ENCODE data around the gene GAB4. TPM values are rescaled to one million over a fixed set of nuclear protein-coding genes. Genes with fewer than 3 reads are reported as not detected.

The GAB4 gene
- total and polyA plus RNA-seq, 8 donors = not detected

DNA sequence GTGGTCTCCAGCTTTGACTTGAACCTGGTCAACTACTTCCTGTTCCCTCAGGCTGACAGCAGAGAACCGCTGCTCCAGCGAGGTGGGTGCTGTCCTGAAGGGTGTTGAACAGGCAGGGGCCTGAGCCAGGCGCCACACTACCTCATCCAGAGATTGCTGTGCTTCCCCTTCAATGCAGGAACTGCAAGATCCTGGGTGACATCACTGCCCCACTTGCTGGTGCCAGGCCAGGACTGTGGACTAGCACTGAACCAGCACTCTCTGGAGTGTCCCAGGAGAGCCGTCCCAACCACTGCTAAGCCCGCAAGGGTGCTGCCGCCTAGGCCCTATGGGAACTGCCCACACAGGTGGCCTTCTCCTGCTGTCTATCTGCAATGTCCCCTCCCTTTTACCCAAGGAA is 51.7 kb downstream of the GAB4 start:
- H3K4me1 ChIP-seq = no peaks in the 10 kb centered on the region
- H3K27me3 ChIP-seq = no peaks in the 10 kb centered on the region
- H3K27ac ChIP-seq = no peak overlapping the region
- intact Hi-C loops (cut with DNase I; ENCODE audit: low total_unique reads) = no loop called here
- TF ChIP-seq EP300 (IDR thresholded peaks at IDR 0.05) = no peak
- no peak for TF ChIP-seq POLR2AphosphoS5 (IDR thresholded peaks at IDR 0.05)
- TF ChIP-seq CTCF (IDR thresholded peaks at IDR 0.05) = no peak
- no peak for TF ChIP-seq POLR2A (IDR thresholded peaks at IDR 0.05)
- no peaks in the 10 kb centered on the region for H3K36me3 ChIP-seq
- no peak for DNase-seq
- H3K9me3 ChIP-seq = no peaks in the 10 kb centered on the region
- WGBS, 5 donors = 34 to 100% (median 78%) methylated on average over 1 to 6 of the region's 6 CpGs
- H3K4me3 ChIP-seq = no peak overlapping the region

DNA sequence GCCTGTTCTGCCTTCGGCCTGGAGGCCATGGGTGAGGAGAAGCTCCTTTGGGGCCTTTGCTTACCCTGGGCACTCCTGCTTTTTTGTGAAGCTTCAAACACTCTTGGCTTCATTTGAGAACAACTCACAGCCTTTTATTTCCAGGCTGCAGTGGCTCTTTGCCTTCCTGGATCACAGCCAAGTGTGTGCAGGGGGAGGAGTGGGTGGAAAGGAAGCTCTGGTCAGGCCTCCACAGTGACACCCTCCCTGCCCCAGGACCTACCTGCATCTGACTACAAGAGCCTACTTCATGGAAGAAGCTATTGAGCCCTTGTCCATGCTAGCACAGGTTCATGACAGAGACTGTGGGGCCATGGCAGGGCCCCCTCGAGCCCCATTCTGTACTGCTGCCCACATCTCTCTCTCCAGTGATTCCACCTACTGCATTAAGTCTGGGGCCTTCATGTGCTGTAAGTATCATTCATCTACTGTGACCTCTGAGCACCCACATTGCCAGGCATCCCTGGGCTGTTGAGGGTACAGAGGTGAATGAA is 52.3 kb downstream of the GAB4 start:
- TF ChIP-seq CTCF (IDR thresholded peaks at IDR 0.05) (no peak), POLR2A (IDR thresholded peaks at IDR 0.05) (no peak), EP300 (IDR thresholded peaks at IDR 0.05) (no peak), POLR2AphosphoS5 (IDR thresholded peaks at IDR 0.05) (no peak)
- H3K36me3 ChIP-seq = no peaks in the 10 kb centered on the region
- H3K9me3 ChIP-seq = no peaks in the 10 kb centered on the region
- no peaks in the 10 kb centered on the region for H3K4me1 ChIP-seq
- intact Hi-C loops (cut with DNase I; ENCODE audit: low total_unique reads) = no loop called here
- H3K4me3 ChIP-seq = no peak overlapping the region
- WGBS, 5 donors = 25 to 40% (median 36%) methylated on average over 2 of the region's 2 CpGs
- DNase-seq = peak in 1 of 2 donors; percentile 75
- no peaks in the 10 kb centered on the region for H3K27me3 ChIP-seq
- H3K27ac ChIP-seq = no peak overlapping the region

DNA sequence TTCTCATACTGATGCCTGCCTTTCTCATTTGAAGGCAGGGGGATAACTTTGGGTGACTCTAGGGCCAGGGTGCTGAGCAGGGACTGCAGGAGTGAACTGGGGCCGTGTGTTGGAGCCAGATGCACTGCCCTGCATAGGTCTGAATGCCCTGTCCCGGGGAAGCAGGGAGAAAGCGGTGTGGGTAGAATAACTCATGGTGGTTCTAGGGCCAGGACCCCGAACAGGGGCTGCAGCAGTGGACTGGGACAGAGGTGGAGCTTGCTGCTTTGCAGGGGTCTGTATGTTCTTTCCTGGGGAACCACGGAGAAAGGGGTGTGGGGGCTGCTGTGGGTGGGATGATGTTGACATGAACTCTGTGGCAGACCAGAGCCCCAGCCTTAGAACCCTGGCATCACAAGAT is 52.9 kb downstream of the GAB4 start:
- Histone ChIP-seq H3K27ac (no peak overlapping the region), H3K9me3 (no peaks in the 10 kb centered on the region), H3K4me3 (no peak overlapping the region), H3K36me3 (no peaks in the 10 kb centered on the region), H3K27me3 (no peaks in the 10 kb centered on the region), H3K4me1 (no peaks in the 10 kb centered on the region)
- no peak for DNase-seq
- intact Hi-C loops (cut with DNase I; ENCODE audit: low total_unique reads) = no loop called here
- WGBS, 5 donors = 60 to 70% (median 67%) methylated on average over 5 of the region's 5 CpGs; no CpG with 5 or more reads in 1 of the 5 donors
- no peak for TF ChIP-seq POLR2AphosphoS5 (IDR thresholded peaks at IDR 0.05)

DNA sequence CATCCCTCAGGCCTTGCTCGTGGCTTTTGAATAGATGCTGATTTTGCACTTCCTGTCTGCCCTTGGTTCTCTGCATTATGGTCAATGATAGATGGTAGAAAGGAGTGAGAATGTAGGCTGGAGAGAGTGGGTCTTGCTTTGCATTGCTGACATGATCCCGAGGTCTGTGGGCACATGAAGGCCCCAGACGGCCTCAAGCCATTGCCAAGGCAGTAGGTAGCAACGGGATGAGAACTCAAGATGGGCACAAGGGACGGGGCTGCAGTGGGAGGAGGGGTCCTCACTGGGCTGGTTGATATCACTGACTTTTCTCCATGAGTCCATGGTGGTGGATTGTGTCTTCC is 54.0 kb downstream of the GAB4 start:
- Histone ChIP-seq H3K36me3 (no peaks in the 10 kb centered on the region), H3K27ac (no peak overlapping the region), H3K9me3 (no peaks in the 10 kb centered on the region), H3K4me3 (no peak overlapping the region), H3K27me3 (no peaks in the 10 kb centered on the region), H3K4me1 (no peaks in the 10 kb centered on the region)
- intact Hi-C loops (cut with DNase I; ENCODE audit: low total_unique reads) = no loop called here
- no peak for TF ChIP-seq CTCF (IDR thresholded peaks at IDR 0.05)
- WGBS, 5 donors = 74 to 88% (median 83%) methylated on average over 3 to 5 of the region's 5 CpGs
- no peak for DNase-seq

DNA sequence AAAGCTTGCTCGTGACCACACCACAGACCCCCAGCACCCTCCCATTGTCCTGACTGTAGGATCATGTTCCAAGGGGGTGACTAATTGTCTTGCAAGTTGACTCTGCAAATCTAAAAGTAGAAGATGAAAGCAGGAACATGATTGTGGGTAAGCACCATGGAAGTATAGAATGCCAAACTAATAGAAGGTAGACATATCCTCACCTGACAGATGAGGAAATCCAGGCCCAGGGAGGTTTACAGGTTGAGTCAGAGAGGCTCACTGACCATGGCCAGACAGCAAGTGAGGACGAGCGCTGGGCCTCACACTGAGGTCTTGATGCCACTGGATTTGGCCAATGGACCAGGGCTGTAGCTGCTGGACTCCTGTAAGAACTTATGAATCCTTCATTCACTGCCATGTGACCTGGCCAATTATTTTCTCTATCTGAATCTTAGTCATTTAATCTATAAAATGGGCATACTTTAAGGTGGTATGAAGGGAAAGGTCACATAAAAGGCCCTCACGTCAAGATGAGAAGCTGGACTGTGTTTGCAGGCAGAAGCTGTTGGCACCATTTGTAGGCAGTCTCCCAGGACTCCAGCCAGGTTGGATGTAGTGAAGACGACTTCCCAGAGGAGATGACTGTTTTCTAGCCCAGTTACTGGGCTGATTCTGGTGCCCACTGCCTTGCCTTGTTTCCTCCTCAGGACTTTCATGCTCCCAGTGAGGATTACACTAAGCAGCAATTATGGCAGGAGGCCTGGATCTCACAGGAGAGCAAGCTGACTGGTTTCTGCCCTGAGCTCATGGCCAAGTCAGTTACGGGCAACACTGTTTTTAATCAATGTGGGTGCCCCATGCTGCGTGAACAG is 54.6 kb downstream of the GAB4 start:
- Histone ChIP-seq H3K4me1 (no peaks in the 10 kb centered on the region), H3K4me3 (no peak overlapping the region), H3K36me3 (no peaks in the 10 kb centered on the region), H3K9me3 (no peaks in the 10 kb centered on the region), H3K27me3 (no peaks in the 10 kb centered on the region), H3K27ac (no peak overlapping the region)
- WGBS, 5 donors = 72 to 85% (median 81%) methylated on average over 7 of the region's 7 CpGs
- DNase-seq = no peak
- intact Hi-C loops (cut with DNase I; ENCODE audit: low total_unique reads) = no loop called here
- TF ChIP-seq POLR2AphosphoS5 (IDR thresholded peaks at IDR 0.05) (no peak), POLR2A (IDR thresholded peaks at IDR 0.05) (no peak), CTCF (IDR thresholded peaks at IDR 0.05) (no peak)

Measured in stomach (tissue), 9 donors.